ENCODE results near the gene TXNDC8. TPM values are rescaled to one million over a fixed set of nuclear protein-coding genes. Genes with fewer than 3 reads are reported as not detected.
A peak's percentile ranks its signal among the peaks of the same experiment; 100 is the strongest.

TXNDC8 gene
- total and polyA plus RNA-seq, 4 donors: not detected

DNA sequence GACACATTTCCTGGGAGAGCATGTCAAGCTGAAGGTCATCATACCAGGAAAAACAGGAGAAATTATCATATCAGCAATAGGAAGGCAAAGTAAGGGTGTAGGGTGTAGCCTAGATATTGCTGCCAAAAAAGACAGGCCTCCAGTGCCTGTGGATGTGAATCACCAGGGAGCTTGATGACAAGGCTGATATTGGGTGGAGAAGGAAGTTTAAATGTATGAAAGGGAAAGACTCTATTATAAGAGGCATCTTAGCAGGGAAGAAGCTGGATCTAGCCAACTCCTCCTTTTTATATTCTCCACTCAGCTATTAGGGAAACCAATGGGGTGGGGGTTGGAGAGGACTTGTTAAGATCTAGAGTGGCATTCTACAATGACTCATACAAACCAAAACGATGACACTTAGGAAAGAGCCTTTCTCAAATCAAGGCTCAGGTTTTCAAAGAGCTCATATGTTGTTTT is 13.4 kb upstream of the TXNDC8 start:
- H3K27ac ChIP-seq (ENCODE audit: low read depth, low read length): no peak overlapping the region
- H3K4me3 ChIP-seq (ENCODE audit: low read depth, low read length): no peak overlapping the region
- no peak for DNase-seq (ENCODE audit: low read depth in 4 of 6, low spot score in 6 of 6)
- H3K27me3 ChIP-seq (ENCODE audit: control insufficient read depth, insufficient read depth, low read length): no peaks in the 10 kb centered on the region
- no peaks in the 10 kb centered on the region for H3K36me3 ChIP-seq (ENCODE audit: control insufficient read depth, insufficient read depth, low read length)
- no peaks in the 10 kb centered on the region for H3K9me3 ChIP-seq (ENCODE audit: control insufficient read depth, insufficient read depth, low read length)
- no peaks in the 10 kb centered on the region for H3K4me1 ChIP-seq (ENCODE audit: control insufficient read depth, insufficient read depth, low read length)
- WGBS (ENCODE audit: insufficient coverage): no CpG with 5 or more reads among the region's 1 CpG

DNA sequence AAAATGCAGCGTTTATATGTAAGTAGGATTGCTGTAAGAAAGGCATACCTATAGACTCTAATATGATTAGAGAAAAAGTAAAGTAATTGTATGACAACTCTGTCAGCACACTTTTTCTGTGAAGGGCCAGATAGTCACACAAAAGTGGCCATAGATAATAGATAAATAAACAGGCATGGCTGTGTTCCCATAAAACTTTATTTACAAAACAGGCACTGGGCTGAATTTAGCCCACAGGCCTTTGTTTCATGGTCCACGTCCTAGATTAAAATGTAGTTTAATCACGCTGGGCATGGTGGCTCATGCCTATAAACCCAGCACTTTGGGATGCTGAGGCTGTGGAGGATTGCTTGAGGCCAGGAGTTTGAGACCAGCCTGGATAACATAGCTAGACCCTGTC is 8.7 kb upstream of the TXNDC8 start:
- no peak overlapping the region for H3K4me3 ChIP-seq (ENCODE audit: low read depth, low read length)
- 73% methylated on average over 2 of the region's 3 CpGs for WGBS (ENCODE audit: insufficient coverage)
- no peaks in the 10 kb centered on the region for H3K4me1 ChIP-seq (ENCODE audit: control insufficient read depth, insufficient read depth, low read length)
- H3K36me3 ChIP-seq (ENCODE audit: control insufficient read depth, insufficient read depth, low read length): no peaks in the 10 kb centered on the region
- no peaks in the 10 kb centered on the region for H3K27me3 ChIP-seq (ENCODE audit: control insufficient read depth, insufficient read depth, low read length)
- no peak overlapping the region for H3K27ac ChIP-seq (ENCODE audit: low read depth, low read length)
- no peak for DNase-seq (ENCODE audit: low read depth in 4 of 6, low spot score in 6 of 6)
- H3K9me3 ChIP-seq (ENCODE audit: control insufficient read depth, insufficient read depth, low read length): no peaks in the 10 kb centered on the region

- Histone ChIP-seq H3K27ac (ENCODE audit: low read depth, low read length) (no peak overlapping the region), H3K9me3 (ENCODE audit: control insufficient read depth, insufficient read depth, low read length) (no peaks in the 10 kb centered on the region), H3K27me3 (ENCODE audit: control insufficient read depth, insufficient read depth, low read length) (no peaks in the 10 kb centered on the region), H3K36me3 (ENCODE audit: control insufficient read depth, insufficient read depth, low read length) (no peaks in the 10 kb centered on the region), H3K4me3 (ENCODE audit: low read depth, low read length) (no peak overlapping the region), H3K4me1 (ENCODE audit: control insufficient read depth, insufficient read depth, low read length) (no peaks in the 10 kb centered on the region)
- no CpG with 5 or more reads among the region's 6 CpGs for WGBS (ENCODE audit: insufficient coverage)
- peak in 1 of 6 donors; percentile 20 for DNase-seq (ENCODE audit: low read depth in 4 of 6, low spot score in 6 of 6)
Measured at GRCh38 chr9:110344821-110345220, 7.2 kb upstream of the TXNDC8 start.

GRCh38 chr9:110343551-110343950 is 5.9 kb upstream of the TXNDC8 start:
- no peaks in the 10 kb centered on the region for H3K9me3 ChIP-seq (ENCODE audit: control insufficient read depth, insufficient read depth, low read length)
- no peaks in the 10 kb centered on the region for H3K36me3 ChIP-seq (ENCODE audit: control insufficient read depth, insufficient read depth, low read length)
- no peaks in the 10 kb centered on the region for H3K4me1 ChIP-seq (ENCODE audit: control insufficient read depth, insufficient read depth, low read length)
- no peak for DNase-seq (ENCODE audit: low read depth in 4 of 6, low spot score in 6 of 6)
- H3K27me3 ChIP-seq (ENCODE audit: control insufficient read depth, insufficient read depth, low read length): no peaks in the 10 kb centered on the region
- WGBS (ENCODE audit: insufficient coverage): 93% methylated on average over 4 of the region's 5 CpGs
- no peak overlapping the region for H3K4me3 ChIP-seq (ENCODE audit: low read depth, low read length)
- H3K27ac ChIP-seq (ENCODE audit: low read depth, low read length): no peak overlapping the region

- WGBS (ENCODE audit: insufficient coverage): no CpG with 5 or more reads among the region's 2 CpGs
- Histone ChIP-seq H3K9me3 (ENCODE audit: control insufficient read depth, insufficient read depth, low read length) (no peaks in the 10 kb centered on the region), H3K4me3 (ENCODE audit: low read depth, low read length) (no peak overlapping the region), H3K27me3 (ENCODE audit: control insufficient read depth, insufficient read depth, low read length) (no peaks in the 10 kb centered on the region), H3K36me3 (ENCODE audit: control insufficient read depth, insufficient read depth, low read length) (no peaks in the 10 kb centered on the region), H3K27ac (ENCODE audit: low read depth, low read length) (no peak overlapping the region), H3K4me1 (ENCODE audit: control insufficient read depth, insufficient read depth, low read length) (no peaks in the 10 kb centered on the region)
- no peak for DNase-seq (ENCODE audit: low read depth in 4 of 6, low spot score in 6 of 6)
Measured at GRCh38 chr9:110340306-110340705, 2.6 kb upstream of the TXNDC8 start.

- no peak for DNase-seq (ENCODE audit: low read depth in 4 of 6, low spot score in 6 of 6)
- H3K4me3 ChIP-seq (ENCODE audit: low read depth, low read length): no peak overlapping the region
- no peak overlapping the region for H3K27ac ChIP-seq (ENCODE audit: low read depth, low read length)
- H3K36me3 ChIP-seq (ENCODE audit: control insufficient read depth, insufficient read depth, low read length): no peaks in the 10 kb centered on the region
- no peaks in the 10 kb centered on the region for H3K27me3 ChIP-seq (ENCODE audit: control insufficient read depth, insufficient read depth, low read length)
- no CpG with 5 or more reads among the region's 1 CpG for WGBS (ENCODE audit: insufficient coverage)
- no peaks in the 10 kb centered on the region for H3K9me3 ChIP-seq (ENCODE audit: control insufficient read depth, insufficient read depth, low read length)
- no peaks in the 10 kb centered on the region for H3K4me1 ChIP-seq (ENCODE audit: control insufficient read depth, insufficient read depth, low read length)
Measured at GRCh38 chr9:110338143-110338542, 480 bp upstream of the TXNDC8 start.

GRCh38 chr9:110336363-110336762 is 1.3 kb downstream of the TXNDC8 start:
- WGBS (ENCODE audit: insufficient coverage): no CpG with 5 or more reads among the region's 1 CpG
- no peaks in the 10 kb centered on the region for H3K27me3 ChIP-seq (ENCODE audit: control insufficient read depth, insufficient read depth, low read length)
- H3K4me1 ChIP-seq (ENCODE audit: control insufficient read depth, insufficient read depth, low read length): no peaks in the 10 kb centered on the region
- DNase-seq (ENCODE audit: low read depth in 4 of 6, low spot score in 6 of 6): no peak
- no peaks in the 10 kb centered on the region for H3K36me3 ChIP-seq (ENCODE audit: control insufficient read depth, insufficient read depth, low read length)
- no peak overlapping the region for H3K27ac ChIP-seq (ENCODE audit: low read depth, low read length)
- no peak overlapping the region for H3K4me3 ChIP-seq (ENCODE audit: low read depth, low read length)
- no peaks in the 10 kb centered on the region for H3K9me3 ChIP-seq (ENCODE audit: control insufficient read depth, insufficient read depth, low read length)

- Histone ChIP-seq H3K27me3 (ENCODE audit: control insufficient read depth, insufficient read depth, low read length) (no peaks in the 10 kb centered on the region), H3K27ac (ENCODE audit: low read depth, low read length) (no peak overlapping the region), H3K4me3 (ENCODE audit: low read depth, low read length) (no peak overlapping the region), H3K4me1 (ENCODE audit: control insufficient read depth, insufficient read depth, low read length) (no peaks in the 10 kb centered on the region), H3K36me3 (ENCODE audit: control insufficient read depth, insufficient read depth, low read length) (no peaks in the 10 kb centered on the region), H3K9me3 (ENCODE audit: control insufficient read depth, insufficient read depth, low read length) (no peaks in the 10 kb centered on the region)
- no peak for DNase-seq (ENCODE audit: low read depth in 4 of 6, low spot score in 6 of 6)
Measured at GRCh38 chr9:110334871-110335270, 2.8 kb downstream of the TXNDC8 start.

DNA sequence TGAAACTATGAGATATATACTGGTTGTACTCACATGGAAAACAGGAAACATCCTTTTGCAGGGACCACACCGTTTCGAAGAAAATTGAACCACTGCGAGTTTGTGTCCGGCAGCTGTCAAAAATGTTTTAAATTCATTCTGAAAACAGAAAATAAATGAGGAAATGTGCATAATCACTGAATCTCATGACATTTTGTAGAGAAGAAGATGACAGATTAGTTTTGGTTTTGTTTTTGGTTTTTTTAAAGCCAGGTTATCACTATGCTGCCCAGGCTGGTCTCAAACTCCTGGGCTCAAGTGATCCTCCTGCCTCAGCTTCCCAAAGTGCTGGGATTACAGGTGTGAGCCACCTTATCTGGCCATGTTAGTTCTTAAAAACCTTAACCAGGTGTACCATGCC is 3.5 kb downstream of the TXNDC8 start:
- no peaks in the 10 kb centered on the region for H3K4me1 ChIP-seq (ENCODE audit: control insufficient read depth, insufficient read depth, low read length)
- no peak for DNase-seq (ENCODE audit: low read depth in 4 of 6, low spot score in 6 of 6)
- H3K4me3 ChIP-seq (ENCODE audit: low read depth, low read length): no peak overlapping the region
- no peak overlapping the region for H3K27ac ChIP-seq (ENCODE audit: low read depth, low read length)
- H3K36me3 ChIP-seq (ENCODE audit: control insufficient read depth, insufficient read depth, low read length): no peaks in the 10 kb centered on the region
- H3K9me3 ChIP-seq (ENCODE audit: control insufficient read depth, insufficient read depth, low read length): no peaks in the 10 kb centered on the region
- no peaks in the 10 kb centered on the region for H3K27me3 ChIP-seq (ENCODE audit: control insufficient read depth, insufficient read depth, low read length)
- WGBS (ENCODE audit: insufficient coverage): 93% methylated on average over 3 of the region's 4 CpGs

GRCh38 chr9:110332766-110333165 is 4.9 kb downstream of the TXNDC8 start:
- Histone ChIP-seq H3K27me3 (ENCODE audit: control insufficient read depth, insufficient read depth, low read length) (no peaks in the 10 kb centered on the region), H3K4me3 (ENCODE audit: low read depth, low read length) (no peak overlapping the region), H3K27ac (ENCODE audit: low read depth, low read length) (no peak overlapping the region), H3K4me1 (ENCODE audit: control insufficient read depth, insufficient read depth, low read length) (no peaks in the 10 kb centered on the region), H3K9me3 (ENCODE audit: control insufficient read depth, insufficient read depth, low read length) (no peaks in the 10 kb centered on the region), H3K36me3 (ENCODE audit: control insufficient read depth, insufficient read depth, low read length) (no peaks in the 10 kb centered on the region)
- DNase-seq (ENCODE audit: low read depth in 4 of 6, low spot score in 6 of 6): no peak
- no CpG with 5 or more reads among the region's 3 CpGs for WGBS (ENCODE audit: insufficient coverage)

Measured in spinal cord (tissue), 10 donors.